Stimulated activated CD8-positive, alpha-beta memory T cell treated with anti-CD3 and anti-CD28 coated beads, Interleukin-15, amount 100 ng/mL, for 48 hours (primary cell): ENCODE data around the gene E2F3.

Experiments
- DNase-seq, 2 donors: peaks; one replicate each; pipeline ENCODE4 v3.0.0-alpha.2; 2020; ENCODE audit warnings: low read depth in 2 of 2

Gene E2F3

DNA sequence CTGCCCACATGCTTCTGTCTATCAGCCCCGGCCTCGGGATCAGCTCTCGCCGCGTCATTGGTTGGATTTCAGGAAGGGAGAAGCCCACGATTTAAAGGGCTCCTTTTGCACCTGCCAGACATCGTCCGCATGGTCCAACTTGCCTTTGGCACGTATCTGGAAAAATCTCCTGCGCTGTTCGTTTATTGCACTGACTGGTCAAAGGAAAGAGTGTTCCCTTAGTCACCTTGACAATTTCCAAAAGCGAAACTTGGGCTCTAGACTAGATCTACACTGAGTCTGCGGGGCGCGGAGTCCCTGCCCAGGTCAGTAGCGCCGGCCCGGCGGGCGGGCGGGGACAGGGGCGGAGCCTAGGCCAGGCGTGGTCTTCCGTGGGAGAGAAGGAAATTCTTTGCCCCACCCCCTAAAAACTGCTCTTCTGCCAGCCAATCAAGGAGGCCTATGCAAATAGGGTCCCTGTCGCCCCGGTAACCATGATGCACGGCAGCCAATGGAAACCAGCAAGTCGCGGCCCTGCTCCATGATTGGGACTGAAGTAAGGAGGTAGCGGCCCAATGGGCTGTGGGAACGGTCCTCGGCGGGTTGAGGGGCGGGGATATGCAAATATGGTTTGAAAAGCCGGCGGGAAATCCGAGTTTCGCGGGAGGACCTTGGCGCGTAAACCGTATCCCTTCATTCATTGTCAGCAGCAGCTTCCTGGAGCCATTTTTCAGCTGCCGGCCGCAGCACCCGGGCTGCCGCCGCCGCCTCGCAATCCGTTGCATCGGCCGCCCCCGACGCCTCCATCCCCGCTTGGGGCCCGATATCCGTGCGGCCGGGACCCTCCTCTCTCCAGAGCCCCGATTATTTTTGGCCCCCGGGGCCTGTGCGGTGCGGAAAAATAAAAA is at the start of gene E2F3:
Gene E2F3 (plus strand): TSS at position 675 of the 887 bp plus-strand sequence. CDS start 354 bp downstream, outside the sequence.
- peak; percentile 98 for DNase-seq

DNA sequence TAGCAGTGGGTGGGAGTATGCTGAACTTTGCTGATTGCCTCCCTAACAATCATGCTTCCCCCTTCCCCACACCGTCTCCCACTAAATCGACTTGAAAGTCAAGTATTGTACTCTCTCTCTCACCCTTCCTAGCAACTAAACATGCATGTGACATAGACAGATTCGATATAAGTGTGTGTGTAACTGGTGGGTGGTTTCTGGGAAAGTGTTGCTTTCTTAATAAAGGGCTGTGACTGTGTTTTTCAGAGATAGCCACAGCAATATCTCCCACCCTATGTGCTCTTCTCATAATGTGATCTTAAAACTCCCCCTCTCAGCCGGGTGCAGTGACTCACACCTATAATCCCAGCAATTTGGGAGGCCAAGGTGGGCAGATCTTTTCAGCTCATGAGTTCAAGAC is 49.3 kb upstream of the E2F3 start:
- no peak for DNase-seq

DNA sequence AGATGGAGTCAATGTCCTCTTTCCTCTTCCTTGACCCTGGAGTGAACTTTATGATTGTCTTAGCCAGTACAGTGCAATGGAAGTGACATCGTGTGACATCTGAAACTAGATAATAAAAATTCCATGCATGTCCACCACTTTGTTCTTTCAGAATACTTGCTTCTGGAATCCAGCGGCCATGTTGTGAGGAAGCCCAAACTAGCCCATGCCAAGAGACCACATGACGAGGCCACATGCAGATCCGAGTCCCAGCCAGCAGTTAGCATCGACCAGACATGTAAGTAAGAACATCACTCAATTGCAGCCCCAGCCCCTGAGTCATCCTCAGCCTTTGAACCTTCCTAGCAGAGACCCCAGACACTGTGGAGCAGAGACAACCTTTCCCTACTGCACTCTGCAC is 48.5 kb upstream of the E2F3 start:
- DNase-seq: no peak

DNA sequence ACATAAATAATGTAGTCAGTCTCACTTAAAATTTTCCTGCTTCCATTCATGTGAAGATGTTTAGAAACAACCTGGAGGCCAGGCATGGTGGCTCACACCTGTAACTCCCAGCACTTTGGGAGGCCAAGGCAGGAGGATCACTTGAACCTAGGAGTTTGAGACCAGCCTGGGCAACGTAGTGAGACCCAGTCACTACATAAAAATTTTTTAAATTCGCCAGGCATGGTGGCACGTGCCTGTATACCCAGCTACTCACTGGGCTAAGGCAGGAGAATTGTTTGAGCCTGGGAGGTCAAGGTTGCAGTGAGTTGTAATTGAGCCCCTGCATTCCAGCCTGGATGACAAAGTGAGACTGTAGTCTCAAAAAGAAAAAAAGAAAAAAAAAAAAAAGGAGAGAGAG is 47.3 kb upstream of the E2F3 start:
- no peak for DNase-seq

DNA sequence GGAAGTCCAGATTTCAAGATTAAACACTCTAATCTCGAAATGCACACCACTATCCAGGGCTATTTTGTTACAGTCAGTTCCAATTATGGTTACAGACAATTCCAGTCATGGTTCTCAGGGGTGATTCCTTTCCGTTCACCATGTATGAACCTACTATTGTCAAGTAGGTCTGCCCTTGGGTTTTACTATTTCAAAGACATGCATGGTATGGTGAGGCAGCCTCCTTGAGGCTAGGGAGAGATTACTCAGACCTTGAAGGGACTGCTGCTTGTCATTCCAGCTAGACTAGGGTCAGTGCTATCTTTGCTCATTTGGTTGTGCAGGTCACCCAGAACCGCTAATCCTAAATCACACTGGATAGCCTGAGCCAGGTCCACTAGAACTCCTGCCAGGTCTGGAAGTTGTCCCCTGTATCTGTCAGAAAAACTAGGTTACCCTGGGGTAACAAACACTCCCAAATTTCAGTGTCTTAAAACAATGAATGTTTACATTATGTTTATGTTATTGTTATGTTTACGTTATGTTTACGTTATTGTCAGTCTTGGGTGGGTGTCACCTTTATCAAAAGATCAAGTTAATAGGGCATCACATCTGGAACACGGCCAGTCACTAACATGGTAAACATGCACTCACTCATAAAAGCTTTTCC is 41.1 kb upstream of the E2F3 start:
- no peak for DNase-seq

DNA sequence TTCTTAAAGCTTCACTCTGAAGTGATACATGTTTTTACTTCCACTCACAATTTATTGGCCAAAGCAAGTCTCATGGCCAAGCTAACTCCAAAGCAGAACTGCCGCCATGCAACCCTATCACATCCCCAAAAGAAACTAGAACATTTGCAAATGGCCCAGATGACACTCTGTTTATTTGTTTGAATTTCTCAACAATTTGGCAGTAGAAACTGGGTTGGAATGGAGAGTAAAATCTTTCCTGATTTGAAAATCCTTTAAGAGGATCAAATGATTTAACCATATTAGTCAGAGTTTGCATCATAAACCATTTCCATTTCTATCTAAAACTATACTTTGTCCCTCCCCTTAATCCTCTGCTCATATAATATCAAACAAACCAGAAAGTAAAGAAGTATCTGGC is 39.1 kb upstream of the E2F3 start:
- DNase-seq: no peak

DNA sequence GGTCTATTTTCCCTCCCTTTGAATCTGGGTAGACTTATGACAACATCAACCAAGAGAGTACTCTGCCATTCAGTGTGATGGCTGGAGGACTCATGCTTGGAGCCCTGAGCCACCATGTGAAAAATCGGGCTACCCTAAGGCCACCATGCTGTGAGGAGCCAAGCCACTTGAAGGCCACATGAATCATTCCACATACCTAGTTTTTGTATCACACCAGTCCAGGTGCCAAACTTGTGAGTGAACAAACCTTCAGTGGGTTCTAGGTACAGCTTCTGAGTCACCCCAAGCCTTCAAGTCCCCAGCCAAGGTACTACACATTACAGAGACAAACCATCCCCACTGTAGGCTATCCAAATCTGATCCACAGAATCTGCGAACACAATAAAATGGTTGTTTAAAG is 37.4 kb upstream of the E2F3 start:
- no peak for DNase-seq

DNA sequence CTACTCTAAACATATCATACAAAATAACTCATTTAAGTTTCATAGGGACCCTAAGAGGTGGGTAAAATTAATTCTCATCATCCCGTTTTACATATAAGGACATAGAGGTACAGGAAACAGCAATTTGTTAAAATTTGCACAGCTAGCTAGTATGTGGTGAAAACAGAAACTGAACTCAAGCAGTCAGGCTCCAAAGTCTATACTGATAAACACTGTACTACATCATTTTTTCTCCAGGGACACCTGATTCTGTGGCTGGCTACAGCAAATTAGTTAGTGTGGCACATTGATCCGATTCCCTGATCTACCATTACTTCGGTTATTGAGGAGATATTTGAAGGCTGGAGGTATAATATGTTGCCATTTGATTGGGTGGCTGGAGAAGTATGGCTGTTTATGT is 36.2 kb upstream of the E2F3 start:
- no peak for DNase-seq

DNA sequence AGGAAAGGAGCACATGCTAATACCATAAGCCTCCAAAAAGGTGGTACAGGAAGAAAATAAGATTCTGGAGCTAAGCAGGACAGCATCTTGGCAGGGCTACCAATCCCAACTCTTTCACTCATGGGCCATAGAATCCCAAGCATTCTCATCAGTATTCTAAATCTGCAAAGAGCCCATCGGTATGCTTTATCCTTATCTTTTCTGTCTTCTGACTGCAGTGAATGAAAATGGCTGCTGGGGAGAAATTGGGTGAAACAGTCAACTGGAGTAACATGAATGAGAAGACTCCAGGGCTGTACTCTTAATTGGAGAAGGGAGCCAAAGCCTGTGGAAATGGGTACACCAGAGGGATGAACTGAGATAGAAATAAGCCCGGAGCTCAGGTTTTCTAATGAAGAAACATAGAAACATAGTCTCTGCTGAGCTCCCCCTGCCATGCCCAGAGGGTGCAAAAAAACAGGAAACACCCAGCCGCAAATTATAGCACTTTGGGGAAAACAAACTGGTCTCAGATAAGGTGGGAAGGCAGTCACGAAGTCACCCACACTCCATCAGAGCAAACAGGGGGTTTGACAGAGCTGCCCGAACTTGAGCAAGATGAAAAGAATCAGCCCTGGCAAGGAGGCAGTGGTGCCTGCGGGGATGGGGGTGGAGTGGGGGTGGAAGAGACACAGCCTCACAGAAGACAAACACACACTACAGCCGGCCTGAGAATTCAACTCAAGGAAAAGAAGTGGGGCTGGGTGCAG is 35.4 kb upstream of the E2F3 start:
- DNase-seq: no peak

DNA sequence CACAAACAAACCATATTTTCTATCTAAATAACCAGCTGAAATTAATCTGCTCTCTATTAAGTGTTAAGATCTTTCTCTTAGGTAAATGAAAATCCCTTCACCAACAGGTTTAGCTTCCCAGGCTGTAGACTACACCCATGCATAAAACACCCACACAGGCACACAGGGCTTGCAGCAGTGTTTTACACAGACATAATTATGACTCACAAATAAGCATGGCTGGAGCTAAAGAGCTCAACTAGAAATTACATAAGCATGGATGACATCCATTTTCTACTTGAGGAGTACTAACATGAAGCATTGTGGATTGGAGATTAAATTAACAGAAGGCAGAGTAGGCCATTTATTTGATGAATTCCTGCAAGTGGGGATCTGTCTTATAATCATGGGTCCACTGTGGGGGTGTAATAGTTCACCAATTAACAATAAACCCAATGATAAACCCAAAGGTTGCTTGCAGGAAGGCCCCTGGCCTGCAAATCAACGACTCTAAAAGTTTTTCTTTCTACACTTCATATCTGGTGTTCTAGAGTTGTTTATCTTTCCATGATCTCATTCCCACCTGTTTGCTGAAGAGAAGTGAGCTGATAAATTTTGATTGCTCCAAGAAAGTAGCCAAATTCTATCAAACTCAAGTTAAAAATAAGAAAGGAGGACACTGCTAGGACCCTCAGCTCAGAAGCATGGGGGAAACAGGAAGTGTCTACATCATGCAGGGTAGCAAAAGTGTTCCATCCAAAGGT is 33.8 kb upstream of the E2F3 start:
- DNase-seq: no peak

DNA sequence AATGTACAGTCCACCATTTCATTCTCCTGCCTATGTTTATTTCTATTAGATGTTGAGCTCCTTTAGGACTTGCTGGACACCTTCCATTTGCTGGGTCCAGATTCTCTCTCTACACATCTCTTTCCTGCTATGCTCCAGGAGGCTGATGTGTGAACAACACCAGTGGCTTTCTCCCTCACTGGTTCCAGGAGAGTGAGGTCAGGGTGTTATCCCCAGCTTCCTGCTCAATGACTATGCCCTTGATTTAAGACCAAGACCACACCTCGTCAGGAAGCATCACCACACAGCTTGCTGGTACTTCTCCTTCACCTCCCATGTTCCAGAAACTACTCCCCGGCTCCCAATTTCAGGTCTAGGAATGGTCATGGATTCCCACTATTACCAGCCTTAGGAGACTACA is 31.3 kb upstream of the E2F3 start:
- DNase-seq: no peak

DNA sequence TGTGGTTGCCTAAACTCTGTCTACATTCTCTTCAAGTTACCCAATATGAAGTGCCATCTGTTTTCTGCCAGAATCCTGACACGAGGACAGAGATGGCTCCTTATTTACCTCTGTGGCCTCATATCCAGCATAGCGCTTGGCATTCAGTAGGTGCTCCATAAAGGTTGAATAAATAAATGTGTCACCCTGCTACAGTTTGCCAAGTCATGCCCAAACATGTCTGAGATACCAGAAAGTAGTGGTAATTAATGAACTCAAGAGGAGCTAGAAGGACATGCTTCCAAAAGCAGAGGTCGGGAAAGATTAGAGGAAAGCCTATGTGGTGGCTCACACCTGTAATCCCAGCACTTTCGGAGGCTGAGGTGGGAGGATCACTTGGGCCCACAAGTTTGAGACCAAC is 30.9 kb upstream of the E2F3 start:
- no peak for DNase-seq

DNA sequence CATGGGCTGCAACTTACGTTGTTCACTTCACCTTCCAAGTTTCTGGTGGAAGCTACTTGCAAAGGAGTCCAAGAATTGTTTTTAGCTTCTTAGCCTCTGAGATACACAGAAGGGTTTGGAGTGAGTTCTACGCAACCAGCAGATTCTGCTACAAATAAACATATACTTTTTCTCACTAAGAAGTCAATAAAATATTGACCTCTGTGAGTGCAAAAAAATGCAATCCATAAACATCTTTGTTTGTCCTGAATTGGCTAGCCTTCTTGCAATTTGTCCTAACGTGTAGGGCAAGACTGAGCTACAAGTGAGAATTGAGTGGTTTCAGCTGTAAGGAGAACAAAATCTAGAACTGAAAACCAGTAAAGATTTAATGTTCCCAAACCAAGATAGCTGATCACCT is 26.2 kb upstream of the E2F3 start:
- DNase-seq: no peak

DNA sequence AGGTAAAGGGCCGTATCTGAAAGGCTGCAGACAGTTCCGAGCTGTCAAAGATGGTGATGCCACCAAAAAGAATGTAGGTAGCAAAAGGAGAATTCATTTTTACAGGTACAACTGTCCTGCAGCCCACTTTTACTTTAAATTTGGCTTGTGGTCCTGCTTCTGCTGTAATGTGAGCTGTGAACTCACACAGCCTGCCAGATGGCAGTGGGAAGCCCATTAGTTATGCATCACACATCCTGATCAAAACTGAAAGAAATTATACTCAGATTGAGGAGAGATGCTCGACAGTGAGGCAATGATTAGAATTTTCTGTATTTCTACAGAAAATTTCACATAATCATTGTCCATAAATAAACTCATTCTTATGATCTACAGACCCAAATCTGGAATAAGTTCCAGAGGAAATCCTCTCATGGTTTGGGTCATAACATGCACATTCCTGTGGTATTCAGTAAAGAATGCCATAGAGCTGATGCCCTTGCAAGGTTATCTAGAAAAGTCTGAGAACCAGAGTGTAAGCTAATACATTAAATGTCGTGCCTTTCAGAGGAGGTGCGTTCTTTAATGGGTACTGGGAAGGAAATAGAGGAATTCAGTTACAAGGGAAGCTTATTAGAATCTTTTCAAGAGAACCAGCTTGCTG is 23.9 kb upstream of the E2F3 start:
- DNase-seq: no peak

DNA sequence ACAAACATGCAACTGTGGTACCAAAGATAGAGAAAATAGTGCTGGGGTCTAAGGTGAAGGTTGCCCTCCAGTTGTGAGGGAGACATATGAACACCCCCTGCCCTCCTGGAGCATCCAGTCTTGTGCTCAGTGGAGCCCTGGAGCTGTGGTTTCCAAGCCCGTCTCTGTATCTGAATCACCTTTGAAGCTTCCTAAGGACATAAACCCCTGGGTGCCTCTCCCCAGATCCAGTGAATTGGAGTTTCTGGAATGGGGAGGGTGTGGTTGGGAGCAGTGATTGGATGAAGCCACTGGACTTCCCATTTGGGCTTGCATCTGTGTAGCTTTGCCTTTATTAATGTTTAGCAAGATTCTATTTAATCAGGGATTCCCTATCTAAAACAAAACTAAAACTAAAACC is 22.4 kb upstream of the E2F3 start:
- no peak for DNase-seq

DNA sequence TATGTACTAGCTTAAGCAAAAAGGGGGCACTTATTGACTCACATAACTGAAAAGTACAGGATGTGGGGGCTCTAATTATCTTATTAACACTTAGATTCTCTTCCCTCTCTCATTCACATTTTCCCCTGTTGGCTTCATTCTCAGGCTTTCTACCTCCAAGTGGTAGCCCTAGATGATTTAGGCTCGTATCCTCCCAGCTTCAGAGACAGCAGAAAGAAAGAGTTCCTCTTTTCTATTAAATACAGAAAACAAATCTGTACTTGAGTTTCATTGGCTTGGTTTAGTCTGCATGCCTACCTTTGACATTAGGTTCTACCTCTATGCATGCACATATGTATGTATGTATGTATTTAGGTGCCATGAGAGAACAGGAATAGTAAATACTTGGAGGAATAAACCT is 15.5 kb upstream of the E2F3 start:
- DNase-seq: no peak

DNA sequence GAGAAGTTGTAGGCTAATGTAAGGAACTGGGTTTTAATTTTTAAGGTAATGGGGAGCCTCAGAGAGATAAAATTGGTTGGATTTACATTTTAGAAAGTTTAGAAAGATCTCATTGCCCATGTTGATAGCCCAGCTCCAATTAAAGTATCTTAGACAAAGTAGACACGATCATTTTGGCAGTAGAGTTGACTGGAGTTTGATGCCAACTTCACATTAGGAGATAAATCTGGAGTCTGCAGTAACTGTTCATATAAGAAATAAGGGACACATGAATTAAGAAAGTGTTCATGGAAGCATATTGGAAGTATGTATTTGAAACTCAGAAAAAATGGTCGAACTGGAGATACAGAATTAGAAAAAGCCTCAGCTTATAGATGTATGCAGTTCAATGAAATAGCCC is 12.6 kb upstream of the E2F3 start:
- DNase-seq: no peak

DNA sequence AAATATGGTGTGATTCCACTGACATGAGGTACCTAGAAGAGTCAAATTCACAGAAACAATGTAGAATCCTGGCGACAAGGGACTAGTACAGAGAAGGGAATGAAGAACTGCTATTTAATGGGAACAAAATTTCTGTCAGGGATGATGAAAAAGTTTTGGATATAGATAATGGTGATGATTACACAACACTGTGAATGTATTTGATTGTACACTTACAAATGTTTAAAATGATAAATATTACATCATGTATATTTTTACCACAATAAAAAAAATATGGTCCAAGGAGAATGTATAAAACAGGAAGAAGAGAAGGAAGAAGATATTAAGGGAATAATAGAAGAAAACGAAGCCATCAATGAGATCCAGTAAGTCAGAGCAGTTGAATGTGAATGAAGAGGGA is 8.4 kb upstream of the E2F3 start:
- DNase-seq: no peak

DNA sequence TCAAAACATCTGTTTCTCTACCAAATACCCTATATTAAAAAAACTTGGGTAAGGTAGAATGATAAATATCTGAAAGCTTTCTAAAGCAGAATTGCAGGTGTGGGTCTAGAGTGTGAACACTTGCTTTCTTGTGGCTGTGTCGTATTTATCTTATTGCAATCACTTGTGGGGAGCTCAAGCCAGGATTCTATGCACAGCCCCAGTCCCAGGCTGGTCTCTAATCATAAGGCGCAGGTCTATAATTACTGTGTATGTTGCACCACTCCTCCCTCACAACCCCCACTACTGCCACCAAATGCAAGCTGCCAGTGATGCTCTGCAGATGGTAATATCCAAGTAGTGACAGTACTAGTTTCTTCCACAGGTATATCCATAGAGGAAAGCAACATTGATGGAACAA is 2.2 kb upstream of the E2F3 start:
- DNase-seq: no peak

DNA sequence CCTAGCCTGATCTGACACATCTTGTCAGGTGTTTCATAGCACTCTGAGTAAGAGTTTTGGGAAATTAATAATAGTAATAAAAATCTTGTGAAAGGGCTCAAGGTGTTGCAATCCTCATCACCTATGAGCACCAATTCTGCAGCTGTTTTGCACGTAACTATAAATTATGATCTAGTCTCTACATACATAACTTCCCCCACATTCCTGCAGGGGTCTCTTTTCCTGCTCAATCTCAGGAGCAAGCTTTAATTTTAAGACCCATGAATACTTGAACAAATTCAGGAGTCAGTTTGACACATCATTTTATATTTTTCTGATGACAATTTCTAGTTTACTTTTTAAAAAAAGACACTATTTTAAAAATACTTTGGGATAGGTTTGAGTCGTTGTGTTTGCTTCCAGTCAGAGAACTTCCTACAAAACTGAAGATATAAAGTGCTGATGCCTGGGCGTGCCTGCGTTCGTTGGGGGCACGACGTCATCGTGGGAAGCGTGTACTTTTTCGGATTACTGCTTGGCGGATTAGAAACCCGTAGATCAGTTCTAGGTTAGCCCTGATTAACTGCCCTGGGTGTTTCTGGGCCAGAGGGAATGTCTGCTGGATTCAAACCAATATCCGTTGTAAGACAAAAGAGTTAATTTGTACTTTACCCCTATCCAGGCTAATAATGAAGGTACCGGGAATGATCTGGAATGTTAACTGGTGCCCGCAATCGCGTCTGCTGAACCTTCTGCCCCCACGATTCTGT is 1.0 kb upstream of the E2F3 start:
- DNase-seq: peak; percentile 19 to 26

DNA sequence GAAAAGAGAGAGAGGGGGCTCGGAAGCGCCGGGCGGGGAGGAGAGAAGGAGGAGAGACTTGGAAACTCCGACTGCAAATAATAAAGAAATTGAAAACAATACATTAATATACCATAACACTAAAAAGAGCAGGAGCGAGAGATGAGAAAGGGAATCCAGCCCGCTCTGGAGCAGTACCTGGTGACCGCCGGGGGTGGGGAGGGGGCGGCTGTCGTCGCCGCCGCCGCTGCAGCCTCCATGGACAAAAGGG is 338 bp downstream of the E2F3 start:
- DNase-seq: no peak
